GM18502 (cell line): ENCODE data around the gene PLSCR1.
"Not testable (repeated sequence)": the region's sequence is repeated elsewhere in the genome, so short reads cannot be mapped to it uniquely, and the experiment has no call there.

Experiments
- ATAC-seq: cut with Tn5 transposase; IDR thresholded peaks from one replicate; pipeline ENCODE4 v1.9.1; 2021; ENCODE audit warnings: mild to moderate bottlenecking; ENCODE audit not compliant: unreplicated experiment, poor library complexity

PLSCR1 gene

GRCh38 chr3:146550743-146551510 is 6.5 kb upstream of the PLSCR1 start:
- ATAC-seq, result peak; percentile 94

- ATAC-seq, result no peak
These were observed 5.7 kb upstream of the PLSCR1 start for GRCh38 chr3:146550070-146550615.

- no peak for ATAC-seq
These were observed 2.9 kb upstream of the PLSCR1 start for GRCh38 chr3:146547235-146547835.

GRCh38 chr3:146546366-146546965 is 2.1 kb upstream of the PLSCR1 start:
- ATAC-seq, result no peak

- ATAC-seq, result no peak
These were observed 622 bp upstream of the PLSCR1 start for GRCh38 chr3:146544929-146545528.

GRCh38 chr3:146543461-146544001 is 876 bp downstream of the PLSCR1 start:
- ATAC-seq, result peak; percentile 19

- no peak for ATAC-seq
These were observed 1.4 kb downstream of the PLSCR1 start for GRCh38 chr3:146542978-146543377.

- ATAC-seq, result no peak
These were observed 2.2 kb downstream of the PLSCR1 start for GRCh38 chr3:146542179-146542578.

GRCh38 chr3:146540978-146541377 is 3.4 kb downstream of the PLSCR1 start:
- ATAC-seq, result no peak

- no peak for ATAC-seq
These were observed 4.2 kb downstream of the PLSCR1 start for GRCh38 chr3:146540236-146540635.

- no peak for ATAC-seq
These were observed 5.1 kb downstream of the PLSCR1 start for GRCh38 chr3:146539315-146539714.

- ATAC-seq, result no peak
These were observed 6.8 kb downstream of the PLSCR1 start for GRCh38 chr3:146537603-146538002.

GRCh38 chr3:146536681-146537080 is 7.7 kb downstream of the PLSCR1 start:
- no peak for ATAC-seq

- ATAC-seq, result no peak
These were observed 12.0 kb downstream of the PLSCR1 start for GRCh38 chr3:146532406-146532805.

GRCh38 chr3:146530609-146531008 is 13.8 kb downstream of the PLSCR1 start:
- ATAC-seq, result no peak

GRCh38 chr3:146529021-146529420 is 15.4 kb downstream of the PLSCR1 start:
- no peak for ATAC-seq

- no peak for ATAC-seq
These were observed 19.4 kb downstream of the PLSCR1 start for GRCh38 chr3:146524961-146525360.

GRCh38 chr3:146523531-146523930 is 20.9 kb downstream of the PLSCR1 start:
- ATAC-seq, result no peak

- not testable (repeated sequence) for ATAC-seq
These were observed 21.9 kb downstream of the PLSCR1 start for GRCh38 chr3:146522174-146523158.
